GM12873 (cell line): Measurements from ENCODE around the gene ANKRA2.

ENCODE experiments used
- TF ChIP-seq, protein P1 (sequence below): IDR thresholded peaks from 2 replicates; pipeline ENCODE4 v1.5.1; 2012; ENCODE audit warnings: low read depth, mild to moderate bottlenecking, moderate library complexity, low read length, control low read depth; ENCODE audit not compliant: insufficient read depth; ENCODE audit errors: missing control alignments

The ANKRA2 gene

GRCh38 chr5:73532195-73532594, 33.2 kb downstream of the ANKRA2 start:
- TF ChIP-seq, protein P1, sequence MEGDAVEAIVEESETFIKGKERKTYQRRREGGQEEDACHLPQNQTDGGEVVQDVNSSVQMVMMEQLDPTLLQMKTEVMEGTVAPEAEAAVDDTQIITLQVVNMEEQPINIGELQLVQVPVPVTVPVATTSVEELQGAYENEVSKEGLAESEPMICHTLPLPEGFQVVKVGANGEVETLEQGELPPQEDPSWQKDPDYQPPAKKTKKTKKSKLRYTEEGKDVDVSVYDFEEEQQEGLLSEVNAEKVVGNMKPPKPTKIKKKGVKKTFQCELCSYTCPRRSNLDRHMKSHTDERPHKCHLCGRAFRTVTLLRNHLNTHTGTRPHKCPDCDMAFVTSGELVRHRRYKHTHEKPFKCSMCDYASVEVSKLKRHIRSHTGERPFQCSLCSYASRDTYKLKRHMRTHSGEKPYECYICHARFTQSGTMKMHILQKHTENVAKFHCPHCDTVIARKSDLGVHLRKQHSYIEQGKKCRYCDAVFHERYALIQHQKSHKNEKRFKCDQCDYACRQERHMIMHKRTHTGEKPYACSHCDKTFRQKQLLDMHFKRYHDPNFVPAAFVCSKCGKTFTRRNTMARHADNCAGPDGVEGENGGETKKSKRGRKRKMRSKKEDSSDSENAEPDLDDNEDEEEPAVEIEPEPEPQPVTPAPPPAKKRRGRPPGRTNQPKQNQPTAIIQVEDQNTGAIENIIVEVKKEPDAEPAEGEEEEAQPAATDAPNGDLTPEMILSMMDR: no peak

GRCh38 chr5:73531356-73531755, 34.1 kb downstream of the ANKRA2 start:
- TF ChIP-seq, protein P1: no peak

GRCh38 chr5:73529081-73529480, 36.4 kb downstream of the ANKRA2 start:
- TF ChIP-seq, protein P1: no peak

DNA sequence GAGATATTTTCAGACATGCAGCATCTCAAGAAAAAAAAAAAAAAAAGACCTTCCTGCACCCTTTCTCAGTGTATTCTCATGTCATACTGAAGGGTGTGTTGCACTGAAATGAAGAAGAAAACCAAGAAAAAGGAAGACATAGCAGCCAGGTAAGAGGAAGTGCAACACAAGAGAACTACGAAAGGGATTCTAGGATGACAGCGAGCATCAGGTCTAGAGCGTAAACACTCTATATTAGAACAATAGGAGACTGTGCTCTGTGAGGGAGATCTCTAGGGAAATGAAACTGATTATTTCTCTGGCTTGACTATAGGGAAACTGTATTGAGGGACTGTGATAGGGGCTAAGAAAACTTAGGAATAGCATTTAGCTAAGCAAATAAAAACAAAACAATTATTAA, 37.2 kb downstream of the ANKRA2 start:
- TF ChIP-seq, protein P1: no peak

GRCh38 chr5:73525606-73526203, 39.7 kb downstream of the ANKRA2 start:
- TF ChIP-seq, protein P1: no peak

GRCh38 chr5:73523861-73524260, 41.6 kb downstream of the ANKRA2 start:
- TF ChIP-seq, protein P1: no peak

DNA sequence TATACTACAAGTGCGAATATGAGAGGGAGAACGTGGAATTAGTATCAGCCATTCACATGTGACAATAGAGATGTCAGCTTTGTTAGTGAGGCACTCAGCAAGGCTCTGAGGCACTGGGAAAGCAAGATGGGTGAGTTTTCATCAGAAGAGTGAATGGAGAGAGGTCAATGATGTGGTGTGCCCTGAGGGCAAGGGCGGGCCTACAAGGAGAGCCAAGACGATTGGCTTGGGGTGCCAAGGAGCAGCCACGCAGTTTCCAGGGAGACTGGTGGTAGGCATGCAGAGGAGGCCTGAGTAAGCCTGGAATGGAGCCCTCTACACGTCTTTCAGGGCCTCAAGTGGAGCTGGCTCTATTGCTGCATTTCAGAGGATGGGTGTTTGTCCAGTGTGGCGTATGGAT, 42.5 kb downstream of the ANKRA2 start:
- TF ChIP-seq, protein P1: no peak
